HK-2 (cell line): Measurements from ENCODE around the gene CAPZB.

ENCODE experiments used
- DNase-seq: peaks from one replicate; pipeline ENCODE4 v3.0.0-alpha.2; 2018; ENCODE audit not compliant: unreplicated experiment

The CAPZB gene

GRCh38 chr1:19429611-19430010 is 55.7 kb downstream of the CAPZB start:
- DNase-seq = no peak

- DNase-seq = no peak
Measured at GRCh38 chr1:19427087-19427781, 58.1 kb downstream of the CAPZB start.

- DNase-seq = no peak
Measured at GRCh38 chr1:19426294-19427086, 58.8 kb downstream of the CAPZB start.

- DNase-seq = no peak
Measured at GRCh38 chr1:19425646-19426239, 59.6 kb downstream of the CAPZB start.

GRCh38 chr1:19424651-19425570 is 60.4 kb downstream of the CAPZB start:
- no peak for DNase-seq

- no peak for DNase-seq
Measured at GRCh38 chr1:19423130-19423529, 62.2 kb downstream of the CAPZB start.

GRCh38 chr1:19421365-19421764 is 64.0 kb downstream of the CAPZB start:
- DNase-seq = no peak

- DNase-seq = no peak
Measured at GRCh38 chr1:19420606-19421005, 64.7 kb downstream of the CAPZB start.

GRCh38 chr1:19419691-19420090 is 65.6 kb downstream of the CAPZB start:
- no peak for DNase-seq

- DNase-seq = no peak
Measured at GRCh38 chr1:19418503-19418971, 66.8 kb downstream of the CAPZB start.

- DNase-seq = no peak
Measured at GRCh38 chr1:19416921-19417470, 68.3 kb downstream of the CAPZB start.

- DNase-seq = no peak
Measured at GRCh38 chr1:19416145-19416544, 69.2 kb downstream of the CAPZB start.

GRCh38 chr1:19414515-19415121 is 70.7 kb downstream of the CAPZB start:
- DNase-seq = no peak

- DNase-seq = no peak
Measured at GRCh38 chr1:19413999-19414398, 71.3 kb downstream of the CAPZB start.

- no peak for DNase-seq
Measured at GRCh38 chr1:19412654-19413053, 72.7 kb downstream of the CAPZB start.

- DNase-seq = no peak
Measured at GRCh38 chr1:19411612-19412011, 73.7 kb downstream of the CAPZB start.

GRCh38 chr1:19410393-19410792 is 74.9 kb downstream of the CAPZB start:
- DNase-seq = no peak

- no peak for DNase-seq
Measured at GRCh38 chr1:19409477-19410341, 75.6 kb downstream of the CAPZB start.

GRCh38 chr1:19407494-19408096 is 77.7 kb downstream of the CAPZB start:
- no peak for DNase-seq

GRCh38 chr1:19406680-19407079 is 78.7 kb downstream of the CAPZB start:
- DNase-seq = no peak
